GM23338 (cell line): Measurements from ENCODE around the gene KLC1. TPM values are rescaled to one million over a fixed set of nuclear protein-coding genes. Genes with fewer than 3 reads are reported as not detected.
A peak's percentile ranks its signal among the peaks of the same experiment; 100 is the strongest.

Experiments
- ATAC-seq: fragments of 200-7000 bp; cut with Tn5 transposase; 3 replicates; pipeline ENCODE4 v1.9.1; 2020
- DNase-seq: peaks from one replicate; pipeline ENCODE4 v3.0.0-alpha.2; 2015; ENCODE audit warnings: low spot score
- H2AFZ ChIP-seq: fragments of 200-600 bp; sonication (generic); 2 replicates; pipeline ENCODE4 v1.8.0; 2016; ENCODE audit warnings: antibody characterized with exemption, mild to moderate bottlenecking, moderate library complexity
- H3F3A ChIP-seq: fragments of 200-600 bp; sonication (generic); replicated peaks from 2 replicates; pipeline ENCODE4 v1.8.0; 2017; ENCODE audit warnings: antibody characterized with exemption, mixed run types, low read depth
- H3K27ac ChIP-seq: fragments of 200-600 bp; sonication (generic); 2 replicates; pipeline ENCODE4 v1.6.1; 2016; ENCODE audit warnings: low read depth
- H3K27me3 ChIP-seq: fragments of 200-600 bp; sonication (generic); 2 replicates; pipeline ENCODE4 v1.8.0; 2016; ENCODE audit warnings: mild to moderate bottlenecking, mixed run types, moderate library complexity; ENCODE audit not compliant: insufficient read depth
- H3K36me3 ChIP-seq: fragments of 200-600 bp; sonication (generic); 2 replicates; pipeline ENCODE4 v1.8.0; 2016; ENCODE audit warnings: mild to moderate bottlenecking; ENCODE audit not compliant: insufficient read depth
- H3K4me1 ChIP-seq: fragments of 200-600 bp; sonication (generic); 2 replicates; pipeline ENCODE4 v1.8.0; 2016; ENCODE audit warnings: mild to moderate bottlenecking, moderate library complexity; ENCODE audit not compliant: insufficient read depth
- H3K4me2 ChIP-seq: fragments of 200-600 bp; sonication (generic); 2 replicates; pipeline ENCODE4 v1.7.1; 2017; ENCODE audit warnings: mixed run types
- H3K4me3 ChIP-seq: fragments of 200-600 bp; sonication (generic); 2 replicates; pipeline ENCODE4 v1.6.1; 2016; ENCODE audit warnings: mixed run types
- H3K79me2 ChIP-seq: fragments of 200-600 bp; sonication (generic); replicated peaks from 2 replicates; pipeline ENCODE4 v1.8.0; 2017; ENCODE audit warnings: mild to moderate bottlenecking; ENCODE audit not compliant: insufficient read depth
- H3K9me2 ChIP-seq: fragments of 200-600 bp; sonication (generic); 2 replicates; pipeline ENCODE4 v1.8.0; 2017; ENCODE audit not compliant: insufficient read depth
- H4K20me1 ChIP-seq: fragments of 200-600 bp; sonication (generic); replicated peaks from 2 replicates; pipeline ENCODE4 v1.8.0; 2017; ENCODE audit warnings: mild to moderate bottlenecking; ENCODE audit not compliant: insufficient read depth
- H3K27ac Mint-ChIP-seq: 2 replicates; pipeline ENCODE4 v1.8.0; 2020; ENCODE audit warnings: inconsistent platforms, mild to moderate bottlenecking, moderate library complexity, mixed read lengths
- H3K27me3 Mint-ChIP-seq: 3 replicates; pipeline ENCODE4 v1.8.0; 2022; ENCODE audit warnings: low read depth, mild to moderate bottlenecking, moderate library complexity, mixed read lengths, inconsistent platforms; ENCODE audit not compliant: insufficient read depth, poor library complexity
- H3K36me3 Mint-ChIP-seq: 3 replicates; pipeline ENCODE4 v1.8.0; 2021; ENCODE audit warnings: low read depth, mild to moderate bottlenecking, inconsistent platforms, moderate library complexity, mixed read lengths
- H3K4me1 Mint-ChIP-seq: 3 replicates; pipeline ENCODE4 v1.8.0; 2020; ENCODE audit warnings: mild to moderate bottlenecking, inconsistent platforms, mixed read lengths
- H3K4me3 Mint-ChIP-seq: 3 replicates; pipeline ENCODE4 v1.8.0; 2021; ENCODE audit warnings: moderate library complexity, mild to moderate bottlenecking, inconsistent platforms, mixed read lengths
- H3K9me3 Mint-ChIP-seq: 3 replicates; pipeline ENCODE4 v1.8.0; 2020; ENCODE audit warnings: moderate library complexity, mild to moderate bottlenecking, inconsistent platforms, mixed read lengths
- CREB1 ChIP-seq: fragments of 250-450 bp; sonication (Bioruptor Pico); IDR thresholded peaks from 2 replicates; pipeline ENCODE4 v1.5.0; 2020; ENCODE audit warnings: low read depth, mild to moderate bottlenecking, moderate library complexity
- CTCF ChIP-seq, 2 experiments: fragments of 200-600 bp in 1 of 2; sonication (generic) in 1 of 2; conservative IDR thresholded peaks; 2 replicates each; pipeline versions ENCODE4 v1.5.1 to v1.6.1; 2016 to 2017; ENCODE audit warnings: antibody characterized with exemption in 2 of 2, low read depth in 2 of 2, mild to moderate bottlenecking in 2 of 2, moderate library complexity in 1 of 2
- ETS1 ChIP-seq: IDR thresholded peaks from 2 replicates; pipeline ENCODE4 v1.6.1; 2016; ENCODE audit warnings: antibody characterized with exemption
- EZH2 ChIP-seq: fragments of 200-600 bp; sonication (generic); IDR thresholded peaks from one replicate; pipeline ENCODE4 v1.8.0; 2017; ENCODE audit warnings: antibody characterized with exemption, mild to moderate bottlenecking, low read depth; ENCODE audit not compliant: unreplicated experiment
- EZH2phosphoT487 ChIP-seq: fragments of 200-600 bp; sonication (generic); IDR thresholded peaks from one replicate; pipeline ENCODE4 v1.8.1; 2018; ENCODE audit warnings: antibody characterized with exemption; ENCODE audit not compliant: unreplicated experiment
- JUNB ChIP-seq: IDR thresholded peaks from one replicate; pipeline ENCODE4 v1.6.1; 2016; ENCODE audit warnings: antibody characterized with exemption; ENCODE audit not compliant: unreplicated experiment
- NANOG ChIP-seq: IDR thresholded peaks from 2 replicates; pipeline ENCODE4 v1.6.1; 2016; ENCODE audit warnings: antibody characterized with exemption, borderline replicate concordance
- POLR2AphosphoS5 ChIP-seq: IDR thresholded peaks from 2 replicates; pipeline ENCODE4 v1.6.1; 2016; ENCODE audit warnings: antibody characterized with exemption, low read depth
- STAT1 ChIP-seq: IDR thresholded peaks from one replicate; pipeline ENCODE4 v1.6.1; 2016; ENCODE audit warnings: antibody characterized with exemption; ENCODE audit not compliant: unreplicated experiment
- ZNF114 ChIP-seq: fragments of 250-450 bp; sonication (Bioruptor Pico); IDR thresholded peaks from 2 replicates; pipeline ENCODE4 v1.5.0; 2020; ENCODE audit warnings: mild to moderate bottlenecking, moderate library complexity
- ZNF331 ChIP-seq: fragments of 250-450 bp; sonication (Bioruptor Pico); IDR thresholded peaks from 2 replicates; pipeline ENCODE4 v1.5.0; 2020; ENCODE audit warnings: low read depth, mild to moderate bottlenecking, moderate library complexity
- ZNF462 ChIP-seq: fragments of 250-450 bp; sonication (Bioruptor Pico); IDR thresholded peaks from 2 replicates; pipeline ENCODE4 v1.5.0; 2020; ENCODE audit warnings: mild to moderate bottlenecking, moderate library complexity
- polyA plus RNA-seq: library from polyadenylated mRNA; unstranded; fragments of >200 nt; fragmentation: Nextera tagmentation; extraction: Ambion mirVana; gene quantifications from 2 replicates; pipeline ENCODE4 v1.2.1, GENCODE V29; 2016
- total RNA-seq: library from RNA; depleted of rRNA; stranded (reverse); fragments of >200 nt; shearing (Covaris generic); gene quantifications from 2 replicates; pipeline ENCODE4 v1.2.3, GENCODE V29; 2014
- TF ChIP-seq, protein P1 (sequence below): IDR thresholded peaks from one replicate; pipeline ENCODE4 v1.6.1; 2018; ENCODE audit warnings: antibody characterized with exemption; ENCODE audit not compliant: unreplicated experiment

Gene KLC1
- total and polyA plus RNA-seq, 2 experiments from 2014 or later = 165 to 308 TPM

- Mint-ChIP-seq H3K9me3 (no peaks in the 10 kb centered on the region), H3K36me3 (peaks cover 36% of the 10 kb centered on the region), H3K27ac (no peak overlapping the region), H3K4me1 (peaks cover 24% of the 10 kb centered on the region), H3K4me3 (no peak overlapping the region), H3K27me3 (peaks cover 21% of the 10 kb centered on the region)
- no peak for DNase-seq
- TF ChIP-seq POLR2AphosphoS5 (no peak), EZH2phosphoT487 (no peak), ZNF331 (CRISPR knock-in tag) (no peak), ETS1 (no peak), JUNB (no peak), EZH2 (no peak), STAT1 (no peak), CREB1 (CRISPR knock-in tag) (no peak), ZNF462 (CRISPR knock-in tag) (no peak), CTCF (conservative IDR thresholded peaks at IDR 0.05; ENCODE audit: low read depth in 2 of 2) (no peak), NANOG (no peak), ZNF114 (CRISPR knock-in tag) (no peak)
- TF ChIP-seq, protein P1, sequence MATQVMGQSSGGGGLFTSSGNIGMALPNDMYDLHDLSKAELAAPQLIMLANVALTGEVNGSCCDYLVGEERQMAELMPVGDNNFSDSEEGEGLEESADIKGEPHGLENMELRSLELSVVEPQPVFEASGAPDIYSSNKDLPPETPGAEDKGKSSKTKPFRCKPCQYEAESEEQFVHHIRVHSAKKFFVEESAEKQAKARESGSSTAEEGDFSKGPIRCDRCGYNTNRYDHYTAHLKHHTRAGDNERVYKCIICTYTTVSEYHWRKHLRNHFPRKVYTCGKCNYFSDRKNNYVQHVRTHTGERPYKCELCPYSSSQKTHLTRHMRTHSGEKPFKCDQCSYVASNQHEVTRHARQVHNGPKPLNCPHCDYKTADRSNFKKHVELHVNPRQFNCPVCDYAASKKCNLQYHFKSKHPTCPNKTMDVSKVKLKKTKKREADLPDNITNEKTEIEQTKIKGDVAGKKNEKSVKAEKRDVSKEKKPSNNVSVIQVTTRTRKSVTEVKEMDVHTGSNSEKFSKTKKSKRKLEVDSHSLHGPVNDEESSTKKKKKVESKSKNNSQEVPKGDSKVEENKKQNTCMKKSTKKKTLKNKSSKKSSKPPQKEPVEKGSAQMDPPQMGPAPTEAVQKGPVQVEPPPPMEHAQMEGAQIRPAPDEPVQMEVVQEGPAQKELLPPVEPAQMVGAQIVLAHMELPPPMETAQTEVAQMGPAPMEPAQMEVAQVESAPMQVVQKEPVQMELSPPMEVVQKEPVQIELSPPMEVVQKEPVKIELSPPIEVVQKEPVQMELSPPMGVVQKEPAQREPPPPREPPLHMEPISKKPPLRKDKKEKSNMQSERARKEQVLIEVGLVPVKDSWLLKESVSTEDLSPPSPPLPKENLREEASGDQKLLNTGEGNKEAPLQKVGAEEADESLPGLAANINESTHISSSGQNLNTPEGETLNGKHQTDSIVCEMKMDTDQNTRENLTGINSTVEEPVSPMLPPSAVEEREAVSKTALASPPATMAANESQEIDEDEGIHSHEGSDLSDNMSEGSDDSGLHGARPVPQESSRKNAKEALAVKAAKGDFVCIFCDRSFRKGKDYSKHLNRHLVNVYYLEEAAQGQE = no peak
- Histone ChIP-seq H3K4me1 (peaks cover 6% of the 10 kb centered on the region; the same call in 1 of the 2 replicates), H3K4me3 (no peak overlapping the region), H3K4me2 (no peak overlapping the region), H3K9me2 (no peaks in the 10 kb centered on the region), H3K79me2 (peaks cover 13% of the 10 kb centered on the region; the same call in 1 of the 2 replicates), H3K36me3 (peaks cover 4% of the 10 kb centered on the region; the same call in 1 of the 2 replicates), H4K20me1 (peaks cover 20% of the 10 kb centered on the region), H2AFZ (no peak overlapping the region), H3F3A (peaks cover 12% of the 10 kb centered on the region; the same call in 1 of the 2 replicates), H3K27ac (0 out of 2 replicates have a peak overlapping the region, but pooled peaks have one; percentile 39), H3K27me3 (no peaks in the 10 kb centered on the region)
- ATAC-seq = no peak
Measured at GRCh38 chr14:103693515-103693914, 64.5 kb downstream of the KLC1 start.
